Kidney (tissue), 14 donors: Measurements from ENCODE around the gene VPS4A. TPM values are rescaled to one million over a fixed set of nuclear protein-coding genes. Genes with fewer than 3 reads are reported as not detected.
A peak's percentile ranks its signal among the peaks of the same experiment; 100 is the strongest.

Experiments
- DNase-seq, 5 donors: peaks; one replicate each; pipeline ENCODE4 v3.0.0-alpha.2; 2013 to 2020
- FAIRE-seq: peaks from 2 replicates; lab custom pipeline; 2012; peaks lifted over from hg19 to GRCh38; lab: Jason Lieb, UNC
- H3K27ac ChIP-seq, 2 donors: one replicate each; pipeline ENCODE4 v1.7.0; 2013; ENCODE audit warnings: low read depth in 2 of 2, low read length in 2 of 2, inconsistent platforms in 1 of 2
- H3K27me3 ChIP-seq: one replicate; pipeline ENCODE4 v1.7.1; 2013; ENCODE audit warnings: low read length, inconsistent platforms; ENCODE audit not compliant: control insufficient read depth, insufficient read depth
- H3K36me3 ChIP-seq, 3 donors: one replicate each; pipeline versions ENCODE4 v1.7.0 to v1.7.1; 2013; ENCODE audit warnings: low read length in 3 of 3, control low read depth in 1 of 3, inconsistent platforms in 1 of 3; ENCODE audit not compliant: insufficient read depth in 3 of 3, control insufficient read depth in 2 of 3
- H3K4me1 ChIP-seq, 3 donors: one replicate each; pipeline versions ENCODE4 v1.7.0 to v1.7.1; 2013; ENCODE audit warnings: low read length in 3 of 3, inconsistent platforms in 1 of 3, low read depth in 1 of 3; ENCODE audit not compliant: control insufficient read depth in 2 of 3, insufficient read depth in 2 of 3
- H3K4me3 ChIP-seq, 3 donors: one replicate each; pipeline versions ENCODE4 v1.7.0 to v1.8.1; 2013; ENCODE audit warnings: low read length in 3 of 3, control low read depth in 1 of 3, inconsistent platforms in 1 of 3
- H3K9ac ChIP-seq, 3 donors: one replicate each; pipeline versions ENCODE4 v1.7.0 to v1.7.1; 2013; ENCODE audit warnings: low read length in 3 of 3, control low read depth in 1 of 3, inconsistent platforms in 1 of 3
- H3K9me3 ChIP-seq, 3 donors: one replicate each; pipeline versions ENCODE4 v1.7.0 to v1.7.1; 2013; ENCODE audit warnings: low read length in 3 of 3, control low read depth in 1 of 3, inconsistent platforms in 1 of 3; ENCODE audit not compliant: control insufficient read depth in 2 of 3, insufficient read depth in 1 of 3
- CTCF ChIP-seq: IDR thresholded peaks from 3 replicates; pipeline ENCODE4 v1.5.1; 2012; ENCODE audit warnings: mild to moderate bottlenecking, moderate library complexity, borderline replicate concordance; ENCODE audit not compliant: insufficient read depth; ENCODE audit errors: extremely low read depth
- intact Hi-C: fragments of 100-400 bp; cut with DNase I; formaldehyde crosslinking; loops from one replicate; pipeline ENCODE4 v1.11.1; 2022
- polyA plus RNA-seq: library from polyadenylated mRNA; stranded (reverse); fragments of 350-450 nt; fragmentation: Illumina TruSeq; extraction: RNeasy Lipid Tissue Mini Kit (QIAGEN cat#74804); gene quantifications from one replicate; pipeline ENCODE4 v1.2.3, GENCODE V29; 2014; ENCODE audit warnings: low read depth, low replicate concordance; ENCODE audit not compliant: insufficient read depth
- total RNA-seq: library from RNA; stranded (reverse); fragmentation: NEBNext Ultra II Directional; extraction: Animal tissue kit (Norgen Biotek cat#: 25700); gene quantifications from one replicate; pipeline ENCODE4 v1.2.1, GENCODE V29; 2021
- donor health status: control.
- donor health status: control.
- donor health status: control.
- donor health status: control.
- donor health status: control.
- donor health status: DM: yes; HTN: yes; CAD: no.
- donor health status: Normal renal cell carcinoma (clear cell type).

Gene VPS4A
- total and polyA plus RNA-seq, 2 donors from 2014 or later: 38.6 to 62.1 TPM

GRCh38 chr16:69326172-69326873 is 15.2 kb downstream of the VPS4A start:
- TF ChIP-seq CTCF: no peak
- Histone ChIP-seq H3K27me3 (no peaks in the 10 kb centered on the region), H3K9me3 (no peaks in the 10 kb centered on the region), H3K9ac (peak overlapping the region in 1 of 3 donors; percentile 47), H3K4me3 (peak overlapping the region in 2 of 3 donors; percentile 16 to 43), H3K27ac (peak overlapping the region; percentile 77 to 86), H3K4me1 (peaks cover 0 to 45% (median 36%) of the 10 kb centered on the region in 3 donors), H3K36me3 (peaks cover 8 to 31% (median 22%) of the 10 kb centered on the region in 3 donors)
- peak in 1 of 5 donors; percentile 63 for DNase-seq
- intact Hi-C loops: no loop called here
- no peak for FAIRE-seq

GRCh38 chr16:69327585-69328310 is 16.6 kb downstream of the VPS4A start:
- Histone ChIP-seq H3K9me3 (no peaks in the 10 kb centered on the region), H3K27me3 (no peaks in the 10 kb centered on the region), H3K4me1 (peaks cover 0 to 41% (median 36%) of the 10 kb centered on the region in 3 donors), H3K27ac (peak overlapping the region; percentile 41 to 77), H3K36me3 (peaks cover 8 to 26% (median 15%) of the 10 kb centered on the region in 3 donors), H3K9ac (no peak overlapping the region), H3K4me3 (peak overlapping the region in 2 of 3 donors; percentile 80 to 84)
- intact Hi-C loops: no loop called here
- DNase-seq (peak in 1 of 5 donors; percentile 18), FAIRE-seq (no peak)
- no peak for TF ChIP-seq CTCF

GRCh38 chr16:69328854-69329316 is 17.7 kb downstream of the VPS4A start:
- no peak for FAIRE-seq
- H3K27ac ChIP-seq: peak overlapping the region; percentile 51 to 71
- DNase-seq: peak in 1 of 5 donors; percentile 41

More at GRCh38 chr16:69328854-69329316, 17.7 kb downstream of the VPS4A start:
- Histone ChIP-seq H3K36me3 (peaks cover 7 to 28% (median 17%) of the 10 kb centered on the region in 3 donors), H3K9me3 (no peaks in the 10 kb centered on the region), H3K9ac (peak overlapping the region in 2 of 3 donors; percentile 1 to 68), H3K4me3 (peak overlapping the region; percentile 57 to 84 (median 80)), H3K27me3 (no peaks in the 10 kb centered on the region), H3K4me1 (peaks cover 0 to 40% (median 30%) of the 10 kb centered on the region in 3 donors)
- no peak for TF ChIP-seq CTCF
- intact Hi-C loops: no loop called here
